Lung (tissue), 12 donors: ENCODE measurements around the gene STK32A. TPM values are rescaled to one million over a fixed set of nuclear protein-coding genes. Genes with fewer than 3 reads are reported as not detected.
A peak's percentile ranks its signal among the peaks of the same experiment; 100 is the strongest.

Source experiments
- ATAC-seq: fragments of 200-7000 bp; cut with Tn5 transposase; one replicate; pipeline ENCODE4 v1.9.1; 2020; ENCODE audit warnings: moderate number of reproducible peaks; ENCODE audit not compliant: insufficient read depth, low FRiP score
- DNase-seq, 3 donors: peaks; one replicate each; pipeline ENCODE4 v3.0.0-alpha.2; 2013 to 2017
- H3K27ac ChIP-seq, 2 donors: one replicate each; pipeline ENCODE4 v1.5.1; 2013; ENCODE audit warnings: mild to moderate bottlenecking in 2 of 2, moderate library complexity in 2 of 2, control low read depth in 1 of 2, inconsistent platforms in 1 of 2, low read depth in 1 of 2, low read length in 1 of 2
- H3K27me3 ChIP-seq, 3 donors: one replicate each; pipeline ENCODE4 v1.5.1; 2013; ENCODE audit warnings: low read length in 2 of 3; ENCODE audit not compliant: control insufficient read depth in 3 of 3, insufficient read depth in 3 of 3
- H3K36me3 ChIP-seq, 4 donors: one replicate each; pipeline ENCODE4 v1.5.1; 2013; ENCODE audit warnings: low read length in 4 of 4, mild to moderate bottlenecking in 1 of 4, moderate library complexity in 1 of 4; ENCODE audit not compliant: control insufficient read depth in 4 of 4, insufficient read depth in 4 of 4
- H3K4me1 ChIP-seq, 5 donors: one replicate each; pipeline ENCODE4 v1.5.1; 2013; ENCODE audit warnings: low read length in 5 of 5, mild to moderate bottlenecking in 2 of 5, moderate library complexity in 1 of 5; ENCODE audit not compliant: control insufficient read depth in 5 of 5, insufficient read depth in 5 of 5
- H3K4me3 ChIP-seq: one replicate; pipeline ENCODE4 v1.5.1; 2013; ENCODE audit warnings: mild to moderate bottlenecking, control low read depth, moderate library complexity
- H3K9ac ChIP-seq, 2 donors: one replicate each; pipeline ENCODE4 v1.5.1; 2013; ENCODE audit warnings: low read length in 2 of 2, control low read depth in 1 of 2; ENCODE audit not compliant: insufficient read depth in 1 of 2
- H3K9me3 ChIP-seq, 4 donors: one replicate each; pipeline ENCODE4 v1.5.1; 2013; ENCODE audit warnings: low read length in 3 of 4, mild to moderate bottlenecking in 1 of 4, moderate library complexity in 1 of 4; ENCODE audit not compliant: control insufficient read depth in 4 of 4, insufficient read depth in 3 of 4
- WGBS, 2 donors: extraction: QIAGEN DNeasy Blood & Tissue Kit; methylation state at CpG; one replicate each; pipeline ENCODE4 v1.1.7; 2013; 5-methylcytosine and 5-hydroxymethylcytosine counted together
- polyA plus RNA-seq, 2 donors: library from polyadenylated mRNA; stranded (reverse); fragments of 200-250 nt; gene quantifications; one replicate each; pipeline ENCODE4 v1.2.1, GENCODE V29; 2013
- total RNA-seq, 2 donors: library from RNA; depleted of rRNA in 1 of 2; stranded (reverse); fragments of >200 nt in 1 of 2; gene quantifications; one replicate each; pipeline ENCODE4 v1.2.1, GENCODE V29; 2014 to 2021
- TF ChIP-seq, protein P1 (sequence below): IDR thresholded peaks from 2 replicates; pipeline ENCODE4 v1.5.1; 2012; ENCODE audit warnings: mild to moderate bottlenecking; ENCODE audit errors: control extremely low read depth, extremely low read depth
- donor health status: control.
- donor health status: control.
- donor health status: Bipolar disorder and iron deficiency.
- donor health status: healthy.
- donor health status: DM: yes; HTN: yes; CAD: no.

Gene STK32A
- total and polyA plus RNA-seq, 4 donors: 1.1 to 8.7 (median 4.6) TPM

DNA sequence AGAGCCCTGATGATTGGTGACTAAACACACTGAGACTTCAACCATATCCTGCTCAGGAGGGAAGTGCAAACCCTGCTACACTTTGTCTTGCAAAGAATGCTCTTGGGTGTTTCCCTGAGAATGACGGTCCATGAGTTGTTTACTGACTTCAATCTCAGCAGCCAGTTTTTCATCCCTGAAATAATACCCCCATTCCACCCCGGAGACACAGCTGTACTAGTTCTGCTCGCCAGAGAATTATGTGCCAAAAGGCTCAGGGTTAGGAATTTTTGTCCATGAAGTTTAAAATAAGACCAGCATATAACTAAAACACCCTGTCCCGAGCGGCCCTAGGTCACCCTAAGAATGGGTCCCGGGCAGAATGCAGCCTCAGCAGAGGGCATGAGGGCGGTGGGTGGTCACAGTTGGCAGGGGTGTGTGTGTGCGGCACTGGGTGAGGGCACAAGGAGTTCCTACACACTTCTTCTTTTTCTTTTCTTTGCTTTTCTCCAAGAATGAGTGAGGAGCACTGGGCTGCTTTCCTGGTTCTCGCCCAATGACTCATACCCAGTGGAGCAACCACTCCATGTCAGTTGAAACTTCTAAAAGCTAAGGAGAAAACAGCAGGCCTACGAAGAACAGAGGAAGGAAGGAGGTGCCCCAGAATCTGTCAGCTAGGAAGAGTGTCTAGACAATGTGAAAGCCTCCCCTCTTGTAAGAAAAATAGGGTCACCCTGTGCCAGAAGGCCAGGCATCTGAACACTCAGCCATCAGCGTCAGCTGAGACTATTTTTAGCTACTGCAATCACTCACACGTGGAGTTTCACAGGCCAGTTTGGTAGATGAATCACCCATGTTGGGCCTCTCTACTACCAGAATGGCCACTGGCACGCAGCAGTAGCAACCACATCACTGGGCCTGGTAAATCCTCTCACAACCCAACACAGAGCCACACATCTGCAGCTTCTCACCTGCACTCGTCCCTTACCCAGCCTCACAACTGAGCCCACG, 169.1 kb downstream of the STK32A start:
- H3K4me1 ChIP-seq: peaks cover 0 to 26% (median 8%) of the 10 kb centered on the region in 5 donors
- WGBS, 2 donors: 53 to 59% methylated on average over 15 of the region's 15 CpGs
- ATAC-seq: peak; percentile 68
- H3K9ac ChIP-seq: no peak overlapping the region
- no peak overlapping the region for H3K4me3 ChIP-seq
- TF ChIP-seq, protein P1, sequence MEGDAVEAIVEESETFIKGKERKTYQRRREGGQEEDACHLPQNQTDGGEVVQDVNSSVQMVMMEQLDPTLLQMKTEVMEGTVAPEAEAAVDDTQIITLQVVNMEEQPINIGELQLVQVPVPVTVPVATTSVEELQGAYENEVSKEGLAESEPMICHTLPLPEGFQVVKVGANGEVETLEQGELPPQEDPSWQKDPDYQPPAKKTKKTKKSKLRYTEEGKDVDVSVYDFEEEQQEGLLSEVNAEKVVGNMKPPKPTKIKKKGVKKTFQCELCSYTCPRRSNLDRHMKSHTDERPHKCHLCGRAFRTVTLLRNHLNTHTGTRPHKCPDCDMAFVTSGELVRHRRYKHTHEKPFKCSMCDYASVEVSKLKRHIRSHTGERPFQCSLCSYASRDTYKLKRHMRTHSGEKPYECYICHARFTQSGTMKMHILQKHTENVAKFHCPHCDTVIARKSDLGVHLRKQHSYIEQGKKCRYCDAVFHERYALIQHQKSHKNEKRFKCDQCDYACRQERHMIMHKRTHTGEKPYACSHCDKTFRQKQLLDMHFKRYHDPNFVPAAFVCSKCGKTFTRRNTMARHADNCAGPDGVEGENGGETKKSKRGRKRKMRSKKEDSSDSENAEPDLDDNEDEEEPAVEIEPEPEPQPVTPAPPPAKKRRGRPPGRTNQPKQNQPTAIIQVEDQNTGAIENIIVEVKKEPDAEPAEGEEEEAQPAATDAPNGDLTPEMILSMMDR: no peak
- H3K9me3 ChIP-seq: no peaks in the 10 kb centered on the region
- H3K36me3 ChIP-seq: peaks cover 0 to 8% (median 6%) of the 10 kb centered on the region in 4 donors
- no peaks in the 10 kb centered on the region for H3K27me3 ChIP-seq
- peak overlapping the region; percentile 91 to 93 for H3K27ac ChIP-seq
- DNase-seq: peak in 2 of 3 donors; percentile 22 to 51

DNA sequence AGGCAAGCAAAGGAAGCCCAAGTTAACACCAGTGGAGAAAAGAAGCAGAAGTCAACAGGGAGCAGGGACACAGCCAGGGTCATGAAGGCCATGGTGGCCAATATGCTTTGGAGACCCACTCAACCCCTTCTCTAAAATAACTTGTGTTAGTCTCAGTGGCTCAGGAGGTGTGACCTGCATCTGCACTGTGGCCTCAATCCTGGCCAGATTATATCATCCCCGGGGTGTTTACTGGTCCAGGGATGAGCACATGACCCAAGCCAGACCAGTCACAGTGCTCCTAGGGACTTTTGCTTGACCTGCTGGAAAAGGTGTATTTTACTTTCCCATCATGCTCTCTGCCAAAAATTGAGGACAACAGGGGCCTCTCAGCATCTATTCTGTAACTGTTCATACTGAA, 169.9 kb downstream of the STK32A start:
- H3K4me1 ChIP-seq: peaks cover 0 to 26% (median 8%) of the 10 kb centered on the region in 5 donors
- H3K36me3 ChIP-seq: peaks cover 0 to 8% (median 6%) of the 10 kb centered on the region in 4 donors
- ATAC-seq (no peak), DNase-seq (no peak)
- H3K9me3 ChIP-seq: no peaks in the 10 kb centered on the region
- no peaks in the 10 kb centered on the region for H3K27me3 ChIP-seq
- H3K9ac ChIP-seq: no peak overlapping the region
- 91 to 100% methylated on average over 1 of the region's 1 CpG for WGBS, 2 donors
- TF ChIP-seq, protein P1: no peak
- peak overlapping the region; percentile 91 to 93 for H3K27ac ChIP-seq
- no peak overlapping the region for H3K4me3 ChIP-seq

GRCh38 chr5:147406636-147407035, 171.8 kb downstream of the STK32A start:
- WGBS, 2 donors: 83 to 100% methylated on average over 1 of the region's 1 CpG

More at GRCh38 chr5:147406636-147407035, 171.8 kb downstream of the STK32A start:
- Histone ChIP-seq H3K36me3 (peaks cover 0 to 5% (median 1%) of the 10 kb centered on the region in 4 donors), H3K9ac (no peak overlapping the region), H3K4me3 (no peak overlapping the region), H3K9me3 (no peaks in the 10 kb centered on the region), H3K4me1 (peaks cover 0 to 29% (median 10%) of the 10 kb centered on the region in 5 donors), H3K27me3 (no peaks in the 10 kb centered on the region), H3K27ac (peak overlapping the region in 1 of 2 donors; percentile 9)
- TF ChIP-seq, protein P1: no peak
- no peak for DNase-seq
- no peak for ATAC-seq
